NCI-H1694 (cell line): Measurements from ENCODE around the gene FAM162A.
"Not testable (repeated sequence)": the region's sequence is repeated elsewhere in the genome, so short reads cannot be mapped to it uniquely, and the experiment has no call there.

Experiments
- DNase-seq: peaks from one replicate; lab custom pipeline; 2025; lab: John Stamatoyannopoulos, UW

The FAM162A gene

DNA sequence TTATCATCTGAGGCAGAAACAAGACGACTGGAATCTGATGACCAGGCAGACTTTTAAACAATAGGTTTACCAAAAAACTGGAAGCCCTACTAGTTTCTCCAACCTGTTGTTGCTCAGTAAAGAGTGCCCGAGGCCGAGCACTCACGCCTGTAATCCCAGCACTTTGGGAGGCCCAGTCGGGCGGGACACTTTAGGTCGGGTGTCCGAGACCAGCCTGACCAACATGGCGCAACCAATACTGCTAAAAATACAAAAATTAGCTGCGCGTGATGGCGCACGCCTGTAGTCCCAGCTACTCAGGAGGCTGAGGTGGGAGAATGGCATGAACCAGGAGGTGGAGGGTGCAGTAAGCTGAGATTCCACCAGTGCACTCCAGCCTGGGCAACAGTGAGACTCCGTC lies 33.0 kb downstream of the FAM162A start:
- DNase-seq = no peak

- DNase-seq = no peak
Observed at GRCh38 chr3:122421101-122421500, 37.1 kb downstream of the FAM162A start.

DNA sequence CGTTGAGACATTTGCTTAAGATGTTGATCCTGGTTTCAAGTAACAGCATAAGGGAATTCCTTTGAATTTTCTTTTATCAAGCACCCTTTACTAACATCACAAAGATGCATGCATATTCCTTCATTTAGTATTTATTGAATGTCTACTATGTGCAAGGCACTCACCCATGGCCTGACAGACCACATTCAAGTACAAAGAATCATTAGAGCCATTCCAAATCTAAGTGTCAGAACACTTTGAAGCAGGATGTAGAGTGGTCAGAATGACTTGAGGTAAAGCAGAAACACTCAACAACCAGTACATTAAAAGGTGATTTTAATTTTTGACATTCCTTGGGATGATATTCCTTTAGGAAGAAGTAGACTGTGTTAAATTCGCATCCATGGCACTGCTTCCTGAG lies 37.9 kb downstream of the FAM162A start:
- DNase-seq = no peak

- no peak for DNase-seq
Observed at GRCh38 chr3:122427857-122428471, 44.0 kb downstream of the FAM162A start.

DNA sequence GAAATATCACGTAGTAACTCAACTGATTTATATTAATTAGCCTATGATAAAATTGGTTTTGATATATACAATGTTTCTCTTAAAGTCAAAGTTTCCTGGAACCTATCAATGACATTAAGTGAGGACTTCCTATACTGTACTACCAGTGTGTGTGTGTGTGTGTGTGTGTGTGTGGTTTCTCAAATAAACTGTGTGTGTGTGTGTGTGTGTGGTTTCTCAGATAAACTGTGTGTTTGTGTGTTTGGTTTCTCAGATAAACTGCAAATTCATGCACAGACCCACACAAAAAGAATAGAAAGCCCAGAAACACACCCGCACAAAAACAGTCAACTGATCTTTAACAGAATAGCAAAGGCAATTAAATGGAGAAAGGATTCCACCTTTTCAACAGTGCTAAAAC lies 46.4 kb downstream of the FAM162A start:
- no peak for DNase-seq

DNA sequence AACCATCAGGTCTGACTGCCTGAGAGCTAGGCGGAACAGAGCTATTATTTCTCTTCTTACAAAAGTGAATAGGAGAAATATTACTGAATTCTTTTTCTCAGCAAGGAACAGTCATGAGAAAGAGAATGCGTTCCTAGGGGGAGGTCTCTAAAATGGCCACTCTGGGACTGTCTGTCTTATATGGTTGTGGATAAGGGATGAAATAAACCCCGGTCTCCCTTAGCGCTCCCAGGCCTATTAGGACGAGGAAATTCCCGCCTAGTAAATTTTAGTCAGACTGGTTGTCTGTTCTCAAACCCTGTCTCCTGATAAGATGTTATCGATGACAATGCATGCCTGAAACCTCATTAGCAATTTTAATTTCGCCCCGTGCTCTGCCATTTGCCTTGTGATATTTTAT lies 52.0 kb downstream of the FAM162A start:
- no peak for DNase-seq

DNA sequence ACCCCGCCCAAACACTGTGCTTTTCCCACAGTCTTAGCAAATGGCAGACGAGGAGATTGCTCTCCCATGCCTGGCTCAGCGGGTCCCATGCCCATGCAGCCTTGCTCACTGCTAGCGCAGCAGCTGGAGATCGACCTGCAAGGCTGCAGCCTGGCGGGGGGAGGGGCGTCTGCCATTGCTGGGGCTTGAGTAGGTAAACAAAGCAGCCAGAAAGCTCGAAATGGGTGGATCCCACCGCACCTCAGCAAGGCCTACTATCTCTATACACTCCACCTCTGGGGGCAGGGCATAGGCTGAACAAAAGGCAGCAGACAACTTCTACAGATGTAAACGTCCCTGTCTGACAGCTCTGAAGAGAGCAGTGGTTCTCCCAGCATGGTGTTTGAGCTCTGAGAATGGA lies 59.1 kb downstream of the FAM162A start:
- no peak for DNase-seq

GRCh38 chr3:122443762-122444490 lies 59.9 kb downstream of the FAM162A start:
- not testable (repeated sequence) for DNase-seq

DNA sequence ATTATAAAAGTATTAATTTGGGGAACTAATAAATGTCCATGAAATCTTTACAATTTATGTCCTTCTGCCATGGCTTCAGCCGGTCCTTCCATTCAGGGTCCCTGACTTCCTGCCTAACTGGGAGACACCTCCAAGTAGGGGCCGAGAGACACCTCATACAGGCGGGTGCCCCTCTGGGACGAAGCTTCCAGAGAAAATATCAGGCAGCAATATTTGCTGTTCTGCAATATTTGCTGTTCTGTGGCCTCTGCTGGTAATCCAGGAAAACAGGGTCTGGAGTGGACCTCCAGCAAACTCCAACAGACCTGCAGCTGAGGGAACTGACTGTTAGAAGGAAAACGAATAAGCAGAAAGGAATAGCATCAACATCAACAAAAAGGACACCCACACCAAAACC lies 60.5 kb downstream of the FAM162A start:
- not testable (repeated sequence) for DNase-seq

DNA sequence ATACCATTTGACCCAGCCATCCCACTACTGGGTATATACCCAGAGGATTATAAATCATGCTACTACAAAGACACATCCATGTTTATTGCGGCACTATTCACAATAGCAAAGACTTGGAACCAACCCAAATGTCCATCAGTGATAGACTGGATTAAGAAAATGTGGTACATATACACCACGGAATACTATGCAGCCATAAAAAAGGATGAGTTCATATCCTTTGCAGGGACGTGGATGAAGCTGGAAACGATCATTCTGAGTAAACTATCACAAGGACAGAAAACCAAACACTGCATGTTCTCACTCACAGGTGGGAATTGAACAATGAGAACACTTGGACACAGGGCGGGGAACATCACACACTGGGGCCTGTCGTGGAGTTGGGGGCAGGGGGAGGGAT lies 64.2 kb downstream of the FAM162A start:
- not testable (repeated sequence) for DNase-seq

- no peak for DNase-seq
Observed at GRCh38 chr3:122451371-122451770, 67.4 kb downstream of the FAM162A start.

DNA sequence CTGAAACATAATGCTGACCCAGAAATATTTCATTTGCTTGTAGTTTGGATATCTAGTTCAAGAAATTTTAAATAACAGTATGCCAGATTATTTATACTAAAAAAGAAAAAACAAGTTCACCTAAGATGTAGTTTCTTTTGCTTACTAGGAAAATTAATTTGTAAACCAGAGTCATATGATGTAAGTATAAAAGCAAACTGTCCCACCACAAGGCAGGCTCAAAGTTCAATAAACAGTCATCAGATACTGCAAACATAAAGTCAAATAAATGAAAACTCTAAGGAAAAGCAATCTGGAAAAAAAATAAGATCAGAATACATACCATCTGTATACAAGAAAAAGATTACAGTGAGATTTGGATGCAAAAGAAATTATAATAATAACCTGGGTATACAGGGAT lies 72.1 kb downstream of the FAM162A start:
- DNase-seq = no peak

DNA sequence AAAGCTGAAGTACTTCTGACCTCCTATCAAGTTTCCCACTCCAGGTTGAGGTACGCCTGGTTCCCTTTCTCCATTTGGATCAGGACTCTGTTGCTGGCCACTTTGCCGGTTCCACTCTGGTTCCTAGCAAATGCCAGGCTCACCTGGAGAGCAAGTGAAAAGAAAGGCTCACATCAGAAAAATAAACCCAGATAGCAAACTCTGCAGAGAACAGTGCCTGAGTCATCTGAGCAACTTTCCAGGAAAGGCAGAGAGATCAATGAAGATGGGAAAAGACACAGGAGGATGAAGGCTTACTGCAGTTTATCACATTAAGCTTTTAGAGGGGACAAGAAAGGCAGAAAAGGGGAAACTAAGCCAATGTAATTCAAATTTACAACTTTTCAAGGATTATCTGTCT lies 73.7 kb downstream of the FAM162A start:
- no peak for DNase-seq

DNA sequence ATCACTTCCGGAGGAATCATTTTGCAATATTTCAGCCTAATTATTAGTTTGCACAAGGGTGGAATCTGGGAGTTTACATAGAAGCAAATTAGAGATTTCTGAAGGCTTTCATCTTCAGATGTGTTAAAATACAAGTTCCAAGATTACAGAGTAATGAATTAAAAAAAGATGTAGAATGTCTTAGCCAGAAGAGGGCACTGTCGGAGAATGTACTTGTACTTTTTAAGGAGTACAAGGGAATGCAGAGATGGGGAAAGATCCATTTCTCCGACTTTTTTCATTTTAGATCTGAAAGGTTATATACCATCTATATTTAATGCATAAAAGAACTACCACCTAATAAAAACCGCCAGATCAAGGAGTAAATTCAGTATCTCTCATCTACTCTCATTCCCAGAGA lies 75.0 kb downstream of the FAM162A start:
- DNase-seq = no peak

DNA sequence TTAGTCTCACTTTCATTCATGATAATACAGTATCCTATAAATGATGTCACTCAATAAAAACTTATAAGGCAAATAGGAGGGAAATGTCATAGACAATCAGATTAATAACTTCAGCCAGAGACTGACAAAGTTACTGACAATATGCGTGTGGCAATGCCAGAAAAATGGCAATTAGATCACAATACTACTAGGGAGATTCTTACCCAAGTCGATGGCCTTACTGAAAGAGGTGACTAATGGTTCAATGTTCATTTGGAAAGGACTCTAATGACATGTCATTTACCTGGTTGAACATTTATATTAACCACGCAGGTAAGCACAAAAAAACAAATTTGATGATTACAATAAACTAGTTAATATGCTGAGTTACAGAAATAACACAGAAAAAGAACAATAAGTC lies 77.8 kb downstream of the FAM162A start:
- DNase-seq = no peak
